Vagina (tissue), 2 donors: Measurements from ENCODE around the gene NFIA. TPM values are rescaled to one million over a fixed set of nuclear protein-coding genes. Genes with fewer than 3 reads are reported as not detected.

ENCODE experiments used
- DNase-seq, 2 donors: peaks; one replicate each; pipeline ENCODE4 v3.0.0-alpha.2; 2017; ENCODE audit errors: extremely low spot score in 2 of 2
- H3K27ac ChIP-seq: fragments of 200-600 bp; sonication (generic); one replicate; pipeline ENCODE4 v1.5.1; 2019
- H3K27me3 ChIP-seq: fragments of 200-600 bp; sonication (generic); one replicate; pipeline ENCODE4 v1.5.1; 2019
- H3K36me3 ChIP-seq, 2 donors: fragments of 200-600 bp; sonication (generic); one replicate each; pipeline ENCODE4 v1.5.1; 2017 to 2019
- H3K4me1 ChIP-seq: fragments of 200-600 bp; sonication (generic); one replicate; pipeline ENCODE4 v1.5.1; 2019
- H3K4me3 ChIP-seq, 2 donors: fragments of 200-600 bp; sonication (generic); 1 replicate in 1 of 2; 2 replicates in 1 of 2; pipeline ENCODE4 v1.5.1; 2016 to 2019
- H3K9me3 ChIP-seq: fragments of 200-600 bp; sonication (generic); one replicate; pipeline ENCODE4 v1.5.1; 2019
- CTCF ChIP-seq, 3 experiments: fragments of 450-650 bp in 2 of 3; fragments of 200-600 bp in 1 of 3; sonication (generic) in 1 of 3; IDR thresholded peaks; one replicate each; pipeline ENCODE4 v1.5.1; 2017 to 2019; ENCODE audit warnings: antibody characterized with exemption in 3 of 3, mild to moderate bottlenecking in 2 of 3, moderate library complexity in 2 of 3
- POLR2A ChIP-seq, 2 donors: fragments of 450-650 bp; IDR thresholded peaks; one replicate each; pipeline ENCODE4 v1.6.1; 2017; ENCODE audit warnings: antibody characterized with exemption in 2 of 2, mild to moderate bottlenecking in 2 of 2, moderate library complexity in 2 of 2
- POLR2AphosphoS5 ChIP-seq, 2 donors: sonication (generic); formaldehyde crosslinking; IDR thresholded peaks; one replicate each; pipeline ENCODE4 v1.9.0; 2017; ENCODE audit warnings: antibody characterized with exemption in 2 of 2, mild to moderate bottlenecking in 2 of 2, low read depth in 1 of 2; ENCODE audit not compliant: insufficient read depth in 1 of 2
- intact Hi-C: fragments of 100-400 bp; cut with DNase I; formaldehyde crosslinking; loops from one replicate; pipeline ENCODE4 v1.15.1; 2023
- total RNA-seq: library from RNA; depleted of rRNA; stranded (reverse); fragments of >200 nt; gene quantifications from one replicate; pipeline ENCODE4 v1.2.3, GENCODE V29; 2016

The NFIA gene
- total RNA-seq, 1 donor from 2014 or later = 59.2 TPM

DNA sequence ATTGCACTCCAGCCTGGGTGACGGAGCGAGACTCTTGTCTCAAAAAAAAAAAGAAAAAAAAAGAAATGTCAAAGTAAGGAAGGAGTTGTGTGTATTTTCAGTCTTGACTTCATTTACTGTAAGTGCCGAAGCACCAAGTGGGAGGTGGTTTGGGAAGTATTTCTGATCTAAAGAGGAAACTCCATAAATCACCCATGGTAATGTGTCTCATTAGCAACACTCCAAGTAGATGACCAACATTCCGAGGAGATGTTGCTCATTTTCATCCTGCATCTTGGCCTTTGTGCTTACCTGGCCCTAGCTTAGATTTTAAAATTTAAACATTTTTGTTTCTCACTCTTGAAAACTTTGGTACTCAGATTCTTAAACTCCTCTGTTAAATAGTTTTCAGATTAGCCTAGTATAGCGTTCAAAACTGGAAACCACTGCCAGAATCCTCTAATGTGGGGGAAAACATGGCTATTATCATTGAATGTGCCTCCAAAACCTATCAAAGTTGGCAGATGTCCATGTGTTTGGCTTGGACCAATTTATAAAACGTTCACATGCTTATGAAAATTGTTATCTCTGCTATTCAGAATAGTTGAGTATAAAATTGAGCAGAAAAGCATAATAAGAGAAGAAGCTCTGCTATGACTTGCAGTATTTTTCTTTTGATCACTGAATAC lies 110.4 kb downstream of the NFIA start:
- Histone ChIP-seq H3K27me3 (no peaks in the 10 kb centered on the region), H3K27ac (no peak overlapping the region), H3K4me3 (no peak overlapping the region), H3K9me3 (no peaks in the 10 kb centered on the region), H3K4me1 (peaks cover 18% of the 10 kb centered on the region), H3K36me3 (no peaks in the 10 kb centered on the region)
- intact Hi-C loops = no loop called here
- no peak for DNase-seq
- TF ChIP-seq POLR2A (IDR thresholded peaks at IDR 0.05) = no peak
- no peak for TF ChIP-seq CTCF (IDR thresholded peaks at IDR 0.05)
- TF ChIP-seq POLR2AphosphoS5 (IDR thresholded peaks at IDR 0.05; ENCODE audit: insufficient read depth in 1 of 2, low read depth in 1 of 2) = no peak

DNA sequence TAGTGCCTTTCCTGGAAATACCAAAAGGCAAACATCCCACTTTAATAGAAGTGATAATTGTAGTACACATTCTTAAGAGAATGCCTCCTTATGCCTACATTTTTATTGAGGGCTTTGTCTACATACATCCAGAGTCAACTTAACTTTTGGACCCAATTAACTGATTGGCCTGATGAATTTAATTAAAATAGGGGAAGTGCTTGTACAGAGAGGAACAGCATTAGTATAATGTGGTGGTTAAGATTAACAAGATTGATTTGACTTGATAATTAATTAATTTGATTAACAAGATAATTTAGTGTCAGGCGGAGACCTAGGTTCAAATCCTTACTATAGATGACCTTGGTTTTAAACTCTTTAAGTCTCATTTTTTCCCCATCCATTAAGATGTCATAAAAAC lies 111.4 kb downstream of the NFIA start:
- Histone ChIP-seq H3K4me3 (no peak overlapping the region), H3K4me1 (peaks cover 27% of the 10 kb centered on the region), H3K36me3 (no peaks in the 10 kb centered on the region), H3K27me3 (no peaks in the 10 kb centered on the region), H3K27ac (no peak overlapping the region), H3K9me3 (no peaks in the 10 kb centered on the region)
- TF ChIP-seq POLR2AphosphoS5 (IDR thresholded peaks at IDR 0.05; ENCODE audit: insufficient read depth in 1 of 2, low read depth in 1 of 2) = no peak
- TF ChIP-seq POLR2A (IDR thresholded peaks at IDR 0.05) = no peak
- TF ChIP-seq CTCF (IDR thresholded peaks at IDR 0.05) = no peak
- no peak for DNase-seq
- intact Hi-C loops = no loop called here

DNA sequence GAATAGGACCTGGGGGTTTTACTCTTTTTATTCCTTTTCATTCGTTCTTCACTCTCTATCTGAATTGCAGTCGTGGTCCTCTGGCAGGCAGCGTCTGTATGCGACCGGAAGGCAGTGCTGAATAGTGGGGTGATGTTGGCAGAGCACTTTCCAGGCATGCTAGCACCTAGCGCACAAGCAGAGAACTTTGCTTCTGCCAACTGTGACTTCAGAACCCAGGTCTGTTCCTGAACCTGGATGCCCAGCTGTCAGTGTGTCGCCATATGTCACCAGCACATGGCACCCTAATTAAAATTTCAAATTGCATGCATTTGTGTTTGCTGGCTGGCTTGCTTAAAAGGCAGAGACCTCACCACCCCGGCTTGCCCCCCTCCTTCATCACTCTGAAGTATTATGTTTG lies 116.2 kb downstream of the NFIA start:
- Histone ChIP-seq H3K27ac (no peak overlapping the region), H3K4me3 (no peak overlapping the region), H3K27me3 (no peaks in the 10 kb centered on the region), H3K4me1 (peaks cover 8% of the 10 kb centered on the region), H3K9me3 (no peaks in the 10 kb centered on the region), H3K36me3 (no peaks in the 10 kb centered on the region)
- intact Hi-C loops = no loop called here
- TF ChIP-seq CTCF (IDR thresholded peaks at IDR 0.05) = no peak
- no peak for TF ChIP-seq POLR2A (IDR thresholded peaks at IDR 0.05)
- TF ChIP-seq POLR2AphosphoS5 (IDR thresholded peaks at IDR 0.05; ENCODE audit: insufficient read depth in 1 of 2, low read depth in 1 of 2) = no peak
- DNase-seq = no peak

DNA sequence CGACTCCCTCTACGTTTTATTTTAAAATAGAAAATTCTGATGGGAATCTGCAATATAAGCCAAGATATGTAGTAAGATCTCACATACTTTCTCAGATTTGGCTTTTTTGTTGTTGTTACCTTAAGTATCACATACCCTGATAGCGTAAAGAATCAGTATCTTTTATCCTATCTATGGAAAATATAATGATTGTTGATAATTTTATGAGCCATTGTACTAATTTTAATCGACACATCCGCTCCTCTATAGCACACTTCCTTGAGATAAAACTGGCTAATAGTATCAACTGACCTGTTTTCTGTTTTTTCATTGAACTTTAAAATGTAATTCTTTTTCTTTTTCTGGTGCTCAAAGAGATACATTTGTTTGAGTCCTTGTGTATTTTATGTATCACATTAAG lies 118.7 kb downstream of the NFIA start:
- intact Hi-C loops = no loop called here
- no peaks in the 10 kb centered on the region for H3K36me3 ChIP-seq
- H3K4me1 ChIP-seq = peaks cover 8% of the 10 kb centered on the region
- H3K27me3 ChIP-seq = no peaks in the 10 kb centered on the region
- no peak overlapping the region for H3K4me3 ChIP-seq
- H3K27ac ChIP-seq = no peak overlapping the region
- DNase-seq = no peak
- H3K9me3 ChIP-seq = no peaks in the 10 kb centered on the region
- TF ChIP-seq POLR2AphosphoS5 (IDR thresholded peaks at IDR 0.05; ENCODE audit: insufficient read depth in 1 of 2, low read depth in 1 of 2) (no peak), CTCF (IDR thresholded peaks at IDR 0.05) (no peak), POLR2A (IDR thresholded peaks at IDR 0.05) (no peak)

DNA sequence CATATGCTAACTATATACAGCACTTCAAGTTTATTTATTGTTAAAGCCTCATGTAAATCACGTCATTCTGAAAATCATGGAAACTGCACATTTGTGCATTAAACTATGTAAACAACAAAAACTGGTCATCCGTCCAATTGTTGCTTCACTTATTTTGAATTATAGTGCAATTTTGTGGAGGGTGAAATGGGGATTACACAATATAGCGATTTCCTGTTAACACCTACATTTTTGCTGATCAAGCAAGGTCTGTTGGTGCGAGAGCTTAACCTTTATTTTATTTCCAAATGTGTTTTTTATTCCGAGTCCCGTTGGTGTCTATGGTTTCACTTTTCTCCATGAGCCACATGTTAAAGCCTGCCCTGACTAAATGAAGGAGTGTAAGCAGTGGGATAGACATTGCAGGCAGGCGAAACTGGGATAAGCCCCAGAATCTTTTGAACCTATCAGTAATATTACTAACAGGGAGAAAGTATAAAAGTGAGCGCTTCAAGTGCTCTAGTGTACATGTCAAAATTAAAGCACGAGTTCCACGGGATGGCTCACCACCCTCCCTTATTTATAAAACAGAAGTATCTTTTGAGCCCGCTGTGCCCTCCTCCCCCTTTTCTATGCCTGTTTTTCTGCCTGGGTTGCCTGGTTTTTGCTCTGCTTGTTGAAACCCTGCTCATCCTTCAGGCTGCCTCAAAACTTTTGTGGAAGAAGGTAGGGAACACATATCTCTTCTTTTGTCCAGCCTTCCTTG lies 120.7 kb downstream of the NFIA start:
- no peaks in the 10 kb centered on the region for H3K27me3 ChIP-seq
- no peak for DNase-seq
- no peaks in the 10 kb centered on the region for H3K36me3 ChIP-seq
- H3K9me3 ChIP-seq = no peaks in the 10 kb centered on the region
- intact Hi-C loops = no loop called here
- H3K27ac ChIP-seq = peak overlapping the region; percentile 0
- TF ChIP-seq POLR2AphosphoS5 (IDR thresholded peaks at IDR 0.05; ENCODE audit: insufficient read depth in 1 of 2, low read depth in 1 of 2) = no peak
- no peak for TF ChIP-seq POLR2A (IDR thresholded peaks at IDR 0.05)
- no peak for TF ChIP-seq CTCF (IDR thresholded peaks at IDR 0.05)
- H3K4me1 ChIP-seq = peaks cover 11% of the 10 kb centered on the region
- peak overlapping the region; percentile 13 to 15 for H3K4me3 ChIP-seq
